Measurements from ENCODE around the gene SMARCE1.

The SMARCE1 gene

DNA sequence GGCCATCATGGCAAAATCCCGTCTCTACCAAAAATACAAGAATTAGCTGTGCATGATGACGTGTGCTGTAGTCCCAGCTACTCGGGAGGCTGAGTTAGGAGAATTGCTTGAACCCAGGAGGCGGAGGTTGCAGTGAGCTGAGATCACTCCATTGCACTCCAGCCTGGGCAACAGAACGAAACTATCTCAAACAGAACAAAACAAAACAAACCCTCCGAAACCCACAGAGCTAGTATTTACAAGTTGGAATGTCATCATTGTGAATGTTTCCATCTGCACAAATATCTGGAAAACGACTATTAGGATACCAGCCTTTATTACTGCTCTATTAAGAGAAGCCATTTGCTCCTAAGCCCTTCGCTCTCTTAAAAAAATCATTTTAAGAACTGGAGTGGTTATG lies 26.0 kb downstream of the SMARCE1 start:
- DNase-seq (ENCODE audit: low read depth) = no peak
- in situ Hi-C loops (cut with HindIII; ENCODE audit: low sequenced_read_pairs) = no loop called here
- TF ChIP-seq, protein P1, sequence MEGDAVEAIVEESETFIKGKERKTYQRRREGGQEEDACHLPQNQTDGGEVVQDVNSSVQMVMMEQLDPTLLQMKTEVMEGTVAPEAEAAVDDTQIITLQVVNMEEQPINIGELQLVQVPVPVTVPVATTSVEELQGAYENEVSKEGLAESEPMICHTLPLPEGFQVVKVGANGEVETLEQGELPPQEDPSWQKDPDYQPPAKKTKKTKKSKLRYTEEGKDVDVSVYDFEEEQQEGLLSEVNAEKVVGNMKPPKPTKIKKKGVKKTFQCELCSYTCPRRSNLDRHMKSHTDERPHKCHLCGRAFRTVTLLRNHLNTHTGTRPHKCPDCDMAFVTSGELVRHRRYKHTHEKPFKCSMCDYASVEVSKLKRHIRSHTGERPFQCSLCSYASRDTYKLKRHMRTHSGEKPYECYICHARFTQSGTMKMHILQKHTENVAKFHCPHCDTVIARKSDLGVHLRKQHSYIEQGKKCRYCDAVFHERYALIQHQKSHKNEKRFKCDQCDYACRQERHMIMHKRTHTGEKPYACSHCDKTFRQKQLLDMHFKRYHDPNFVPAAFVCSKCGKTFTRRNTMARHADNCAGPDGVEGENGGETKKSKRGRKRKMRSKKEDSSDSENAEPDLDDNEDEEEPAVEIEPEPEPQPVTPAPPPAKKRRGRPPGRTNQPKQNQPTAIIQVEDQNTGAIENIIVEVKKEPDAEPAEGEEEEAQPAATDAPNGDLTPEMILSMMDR (IDR thresholded peaks at IDR 0.05; ENCODE audit: low read depth, low read length, missing control alignments) = no peak
- no peak overlapping the region for H3K4me3 ChIP-seq (ENCODE audit: low read depth, low read length)

DNA sequence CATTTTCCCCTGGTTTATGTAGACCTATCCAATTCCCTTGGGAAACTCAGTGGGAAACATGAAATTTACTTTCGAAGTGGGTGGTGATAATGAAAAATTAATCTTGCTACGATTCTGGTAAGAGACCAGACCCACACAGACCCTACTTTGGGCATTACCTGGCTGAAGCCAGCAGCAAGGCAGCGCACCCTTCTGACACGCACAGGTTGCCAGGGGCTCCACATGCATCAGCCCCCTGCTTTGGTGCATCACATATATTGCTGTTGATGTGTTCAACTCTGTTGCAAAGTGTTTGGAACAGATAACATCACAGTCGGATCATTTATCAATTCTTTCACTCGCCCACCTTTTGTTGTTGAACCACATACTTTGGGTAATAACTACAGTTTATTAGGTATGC lies 26.6 kb downstream of the SMARCE1 start:
- H3K4me3 ChIP-seq (ENCODE audit: low read depth, low read length) = no peak overlapping the region
- TF ChIP-seq, protein P1 (IDR thresholded peaks at IDR 0.05; ENCODE audit: low read depth, low read length, missing control alignments) = no peak
- no peak for DNase-seq (ENCODE audit: low read depth)
- in situ Hi-C loops (cut with HindIII; ENCODE audit: low sequenced_read_pairs) = no loop called here

DNA sequence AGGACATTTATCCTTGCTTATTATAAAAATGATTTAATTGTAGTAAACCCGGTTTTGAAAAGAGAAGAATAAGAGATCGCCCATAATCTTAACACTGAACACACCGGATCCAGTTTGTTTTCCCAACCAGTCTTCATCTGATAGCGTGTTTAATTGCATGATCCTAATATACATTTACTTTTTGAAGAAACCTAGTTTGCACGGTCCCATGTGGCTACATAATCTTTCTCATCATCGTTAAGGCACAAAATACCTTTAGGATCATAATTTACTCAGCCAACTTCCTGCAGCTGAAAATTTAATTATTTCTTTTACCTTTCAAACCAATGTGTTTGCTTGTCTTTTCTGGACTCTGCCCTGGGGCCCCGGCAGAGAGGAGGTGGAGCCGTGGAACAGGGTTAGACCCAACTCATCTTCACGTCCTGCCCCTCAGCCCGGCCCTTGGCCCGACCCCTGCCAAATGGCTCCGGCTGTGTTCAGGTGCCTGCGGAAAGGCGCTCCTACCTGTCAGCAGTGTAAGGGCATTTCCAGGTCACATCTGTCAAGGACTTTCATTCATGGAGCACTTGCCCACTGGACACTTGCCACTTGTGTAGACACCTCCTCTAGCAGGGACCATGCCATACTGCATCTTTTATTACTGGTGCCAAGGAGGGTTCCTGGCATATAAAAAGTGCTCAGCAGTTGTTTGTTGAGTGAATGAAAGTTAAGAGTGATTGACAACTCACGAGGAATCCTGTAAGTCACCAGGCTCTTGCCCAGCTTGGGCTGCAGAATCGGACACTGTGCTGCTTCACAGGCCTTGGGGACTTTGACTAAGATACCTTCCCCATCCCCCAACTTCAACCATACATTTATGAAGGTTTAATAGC lies 28.6 kb downstream of the SMARCE1 start:
- H3K4me3 ChIP-seq (ENCODE audit: low read depth, low read length) = no peak overlapping the region
- in situ Hi-C loops (cut with HindIII; ENCODE audit: low sequenced_read_pairs) = no loop called here
- no peak for DNase-seq (ENCODE audit: low read depth)
- TF ChIP-seq, protein P1 (IDR thresholded peaks at IDR 0.05; ENCODE audit: low read depth, low read length, missing control alignments) = no peak

DNA sequence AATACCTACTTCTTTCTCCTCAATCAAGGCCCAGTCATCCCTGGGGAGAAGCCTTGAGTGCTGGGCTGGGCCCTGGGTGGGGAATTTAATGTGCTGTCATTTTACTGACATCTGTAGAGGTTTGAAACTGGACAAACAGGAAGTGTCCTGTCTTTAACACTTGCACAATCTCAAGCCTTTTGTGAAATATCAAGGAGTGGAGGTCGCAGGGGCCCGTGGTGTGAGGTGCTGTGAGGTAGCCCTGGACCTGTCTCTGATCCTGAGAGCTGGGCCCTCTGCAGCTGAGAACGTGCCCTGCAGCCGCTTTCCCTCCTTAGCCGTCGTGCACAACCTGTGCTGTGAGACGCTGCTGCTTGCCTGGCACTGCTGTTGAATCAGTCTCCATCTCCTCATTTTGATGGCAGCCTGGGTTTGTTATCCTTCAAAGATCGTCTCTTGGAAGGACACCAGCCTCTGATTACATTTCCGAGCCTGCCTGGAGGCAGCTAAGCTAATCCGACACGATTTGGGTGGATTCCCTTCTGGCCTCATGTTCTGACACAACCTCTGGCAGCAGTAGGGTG lies 29.9 kb downstream of the SMARCE1 start:
- in situ Hi-C loops (cut with HindIII; ENCODE audit: low sequenced_read_pairs) = no loop called here
- H3K4me3 ChIP-seq (ENCODE audit: low read depth, low read length) = no peak overlapping the region
- TF ChIP-seq, protein P1 (IDR thresholded peaks at IDR 0.05; ENCODE audit: low read depth, low read length, missing control alignments) = no peak
- DNase-seq (ENCODE audit: low read depth) = no peak

DNA sequence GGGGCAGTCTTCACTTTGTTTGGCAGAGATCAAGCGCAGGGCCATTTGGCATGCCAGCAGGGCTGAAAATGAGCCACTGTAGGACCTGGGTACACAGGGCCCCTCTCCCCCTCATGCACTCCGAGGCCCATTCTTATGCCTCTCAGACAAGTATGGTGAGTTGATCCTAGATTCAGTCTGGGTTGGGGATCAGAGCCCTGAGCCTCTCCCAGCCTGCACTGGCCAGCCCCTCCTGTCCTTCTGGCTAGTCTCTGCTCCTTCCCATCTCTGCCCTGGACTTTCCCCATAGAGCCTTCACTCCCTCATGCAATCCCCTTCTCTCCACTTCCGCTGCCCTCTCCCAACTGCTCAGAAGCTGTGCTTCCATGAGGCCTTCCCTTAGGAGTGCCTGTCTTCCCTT lies 31.0 kb downstream of the SMARCE1 start:
- TF ChIP-seq, protein P1 (IDR thresholded peaks at IDR 0.05; ENCODE audit: low read depth, low read length, missing control alignments) = no peak
- no peak overlapping the region for H3K4me3 ChIP-seq (ENCODE audit: low read depth, low read length)
- DNase-seq (ENCODE audit: low read depth) = no peak
- in situ Hi-C loops (cut with HindIII; ENCODE audit: low sequenced_read_pairs) = no loop called here

DNA sequence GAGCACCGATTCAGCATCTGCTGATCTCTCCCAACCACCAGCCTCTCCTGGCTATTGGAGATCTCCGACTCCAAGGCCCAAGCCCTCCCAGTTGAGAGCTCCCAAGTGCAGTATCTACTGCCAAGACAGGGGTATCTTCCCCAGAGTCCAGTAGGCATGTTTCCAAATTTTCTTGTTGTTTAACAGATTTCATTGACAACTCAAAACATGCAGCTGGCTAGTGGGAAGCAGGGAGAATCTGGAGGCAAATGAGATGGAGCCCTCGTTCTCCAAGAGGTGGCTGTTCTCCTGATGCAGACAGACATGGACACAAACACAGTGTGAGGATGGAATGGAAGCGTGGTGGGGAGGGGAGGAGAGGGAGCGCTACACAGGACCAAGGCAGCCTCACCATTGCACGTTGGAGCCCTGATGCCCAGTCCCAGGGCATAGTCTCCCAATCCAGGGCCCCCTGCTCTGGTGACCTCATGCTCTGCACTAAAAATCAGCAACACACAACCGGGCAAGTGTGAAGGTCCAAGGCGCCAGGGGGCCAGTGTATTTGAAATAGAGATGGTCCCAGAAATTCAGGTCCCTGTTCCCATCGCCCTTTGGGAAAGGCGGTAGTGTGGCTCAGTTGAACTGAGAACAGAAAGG lies 31.7 kb downstream of the SMARCE1 start:
- TF ChIP-seq, protein P1 (IDR thresholded peaks at IDR 0.05; ENCODE audit: low read depth, low read length, missing control alignments) = no peak
- H3K4me3 ChIP-seq (ENCODE audit: low read depth, low read length) = no peak overlapping the region
- in situ Hi-C loops (cut with HindIII; ENCODE audit: low sequenced_read_pairs) = no loop called here
- DNase-seq (ENCODE audit: low read depth) = no peak
